HepG2 (cell line): ENCODE data around the gene NAV3. TPM values are rescaled to one million over a fixed set of nuclear protein-coding genes. Genes with fewer than 3 reads are reported as not detected.

Source experiments
- ATAC-seq: fragments of 200-7000 bp; cut with Tn5 transposase; 3 replicates; pipeline ENCODE4 v1.9.1; 2020; ENCODE audit warnings: mild to moderate bottlenecking, moderate library complexity
- BruUV-seq: library from RNA; stranded (reverse); fragments of 400-500 nt; replicated peaks from 2 replicates; lab custom pipeline; 2021; lab: Mats Ljungman, UMichigan
- CTCF ChIA-PET: fragments of 300-600 bp; formaldehyde crosslinking; extraction: SDS; loops from one replicate; lab custom pipeline; 2021; ENCODE audit warnings: low total read pairs, inconsistent platforms, low intra/inter-chr PET ratio; lab: Yijun Ruan, JAX
- POLR2A ChIA-PET: fragments of 350-600 bp; sonication (Branson Sonifier 250); formaldehyde crosslinking; loops from one replicate; lab custom pipeline; 2020; ENCODE audit warnings: antibody characterized with exemption, inconsistent platforms; lab: Yijun Ruan, JAX
- DNase-seq: peaks from one replicate; pipeline ENCODE4 v3.0.0-alpha.2; 2015; ENCODE audit warnings: low spot score
- FAIRE-seq: peaks from 3 replicates; lab custom pipeline; 2011; peaks lifted over from hg19 to GRCh38; lab: Jason Lieb, UNC
- H2AFZ ChIP-seq: one replicate; pipeline ENCODE4 v1.6.1; 2011; ENCODE audit warnings: low read length, inconsistent platforms
- H3K27ac ChIP-seq: fragments of 300-600 bp; 3 replicates; pipeline ENCODE4 v1.8.0; 2011; ENCODE audit warnings: mixed run types, mild to moderate bottlenecking, mixed read lengths, low read length, inconsistent platforms; ENCODE audit not compliant: insufficient read depth; ENCODE audit errors: extremely low read length
- H3K27me3 ChIP-seq, 2 experiments: fragments of 200-600 bp in 1 of 2; 2 replicates in 1 of 2; 3 replicates in 1 of 2; pipeline versions ENCODE4 v1.6.0 to v1.8.0; 2011; ENCODE audit warnings: low read length in 2 of 2, mild to moderate bottlenecking in 2 of 2, moderate library complexity in 2 of 2, inconsistent platforms in 1 of 2; ENCODE audit not compliant: insufficient read depth in 2 of 2, control insufficient read depth in 1 of 2
- H3K36me3 ChIP-seq, 2 experiments: fragments of 200-600 bp in 1 of 2; replicated peaks in 1 of 2; 2 replicates in 1 of 2; 3 replicates in 1 of 2; pipeline versions ENCODE4 v1.5.1 to v1.8.0; 2011; ENCODE audit warnings: low read length in 2 of 2, inconsistent platforms in 1 of 2; ENCODE audit not compliant: insufficient read depth in 2 of 2, control insufficient read depth in 1 of 2
- H3K4me1 ChIP-seq: 2 replicates; pipeline ENCODE4 v1.5.1; 2012; ENCODE audit warnings: low read length, inconsistent platforms; ENCODE audit not compliant: insufficient read depth
- H3K4me2 ChIP-seq: 2 replicates; pipeline ENCODE4 v1.6.0; 2011; ENCODE audit warnings: low read depth, low read length, inconsistent platforms
- H3K4me3 ChIP-seq, 3 experiments: fragments of 200-600 bp in 1 of 3; sonication (generic), shearing (Covaris generic) in 1 of 3; replicated peaks in 1 of 3; 2 replicates each; pipeline ENCODE4 v1.5.1; 2011 to 2016; ENCODE audit warnings: low read length in 3 of 3, inconsistent platforms in 2 of 3, low read depth in 2 of 3, mild to moderate bottlenecking in 2 of 3, control low read depth in 1 of 3, mixed read lengths in 1 of 3; ENCODE audit not compliant: insufficient read depth in 1 of 3
- H3K79me2 ChIP-seq: one replicate; pipeline ENCODE4 v1.6.1; 2011; ENCODE audit warnings: low read length, inconsistent platforms; ENCODE audit not compliant: insufficient read depth
- H3K9ac ChIP-seq: 2 replicates; pipeline ENCODE4 v1.6.0; 2011; ENCODE audit warnings: mild to moderate bottlenecking, low read depth, low read length, inconsistent platforms; ENCODE audit not compliant: insufficient read depth
- H3K9me3 ChIP-seq: 2 replicates; pipeline ENCODE4 v1.5.1; 2012; ENCODE audit warnings: mild to moderate bottlenecking, low read length
- H4K20me1 ChIP-seq: 2 replicates; pipeline ENCODE4 v1.6.0; 2011; ENCODE audit warnings: inconsistent platforms, mild to moderate bottlenecking, low read length, moderate library complexity; ENCODE audit not compliant: insufficient read depth
- BCL3 ChIP-seq: sonication (generic); formaldehyde crosslinking; IDR thresholded peaks from 2 replicates; pipeline ENCODE4 v1.5.1; 2020; ENCODE audit warnings: mild to moderate bottlenecking, missing genetic modification reagents, moderate library complexity
- ETS1 ChIP-seq: sonication (generic); formaldehyde crosslinking; IDR thresholded peaks from 2 replicates; pipeline ENCODE4 v1.4.0; 2020; ENCODE audit warnings: missing genetic modification reagents
- FOXA3 ChIP-seq: IDR thresholded peaks from 2 replicates; pipeline ENCODE4 v1.6.1; 2016; ENCODE audit warnings: missing genetic modification reagents, missing compliant biosample characterization
- HNF4G ChIP-seq, 2 experiments: sonication (generic) in 1 of 2; formaldehyde crosslinking in 1 of 2; IDR thresholded peaks; 2 replicates each; pipeline versions ENCODE4 v1.4.0 to v1.6.1; 2011 to 2020; ENCODE audit warnings: borderline replicate concordance in 2 of 2, low read depth in 2 of 2, mild to moderate bottlenecking in 2 of 2, low read length in 1 of 2, missing genetic modification reagents in 1 of 2, moderate library complexity in 1 of 2
- MXD1 ChIP-seq: sonication (generic); formaldehyde crosslinking; IDR thresholded peaks from 2 replicates; pipeline ENCODE4 v1.4.0; 2020; ENCODE audit warnings: mild to moderate bottlenecking, missing genetic modification reagents
- NR2F1 ChIP-seq, 2 experiments: fragments of 450-650 bp in 1 of 2; formaldehyde crosslinking in 1 of 2; IDR thresholded peaks; 2 replicates each; pipeline versions ENCODE4 v1.5.0 to v1.6.1; 2016 to 2020; ENCODE audit warnings: mild to moderate bottlenecking in 1 of 2, missing compliant biosample characterization in 1 of 2, missing genetic modification reagents in 1 of 2, moderate library complexity in 1 of 2
- NR3C1 ChIP-seq: sonication (generic); formaldehyde crosslinking; IDR thresholded peaks from 2 replicates; pipeline ENCODE4 v1.4.0; 2020; ENCODE audit warnings: missing genetic modification reagents
- ZNF207 ChIP-seq: fragments of 450-650 bp; IDR thresholded peaks from 2 replicates; pipeline ENCODE4 v1.6.1; 2016; ENCODE audit warnings: antibody characterized with exemption, borderline replicate concordance
- ZNF567 ChIP-seq: sonication (generic); formaldehyde crosslinking; IDR thresholded peaks from 2 replicates; pipeline ENCODE4 v1.8.1; 2023; ENCODE audit warnings: mild to moderate bottlenecking, missing genetic modification reagents, borderline replicate concordance
- ZNF770 ChIP-seq: sonication (generic); formaldehyde crosslinking; IDR thresholded peaks from 2 replicates; pipeline ENCODE4 v1.5.0; 2020; ENCODE audit warnings: mild to moderate bottlenecking, missing genetic modification reagents
- ZNF772 ChIP-seq: sonication (generic); formaldehyde crosslinking; IDR thresholded peaks from 2 replicates; pipeline ENCODE4 v1.5.0; 2020; ENCODE audit warnings: mild to moderate bottlenecking, missing genetic modification reagents
- WGBS: methylation state at CpG from one replicate; pipeline ENCODE4 v1.1.6; 2017; ENCODE audit warnings: low lambda C conversion rate; 5-methylcytosine and 5-hydroxymethylcytosine counted together
- in situ Hi-C: cut with HindIII; loops from 2 replicates; pipeline ENCODE4 v1.10.0; 2017; ENCODE audit warnings: low pct_unique_long_range_greater_than_20kb; ENCODE audit not compliant: extremely low pct_ligation_motif_present
- intact Hi-C: fragments of 100-400 bp; cut with micrococcal nuclease; formaldehyde crosslinking; loops from one replicate; pipeline ENCODE4 v1.10.0; 2022; ENCODE audit not compliant: unreplicated experiment
- polyA plus RNA-seq, 8 experiments: library from polyadenylated mRNA; depleted of rRNA in 3 of 8; stranded (reverse) in 7 of 8; unstranded in 1 of 8; fragments of >200 nt; fragmentation: Illumina TruSeq in 4 of 8; extraction: Trizol in 4 of 8; gene quantifications; 2 replicates each; pipeline versions ENCODE4 v1.2.1 to v1.2.3, GENCODE V29; 2011 to 2016; ENCODE audit warnings: low read depth in 4 of 8, missing spikeins in 1 of 8, mixed read lengths in 1 of 8; ENCODE audit not compliant: insufficient read depth in 1 of 8
- total RNA-seq, 5 experiments: library from RNA; depleted of rRNA; stranded (reverse); fragments of >200 nt; fragmentation: Illumina TruSeq; extraction: Trizol; gene quantifications; 2 replicates each; pipeline ENCODE4 v1.2.3, GENCODE V29; 2016; ENCODE audit warnings: low read depth in 1 of 5

Gene NAV3
- total and polyA plus RNA-seq, 2 of the 13 experiments (the other 11 are each of a cell fraction or from before 2014, with no cell fraction given) = 0.01 to 0.18 TPM

- no TSS peak for BruUV-seq
- Histone ChIP-seq H3K79me2 (no peaks in the 10 kb centered on the region), H3K27ac (no peak overlapping the region), H3K4me2 (no peak overlapping the region), H3K4me3 (no peak overlapping the region), H2AFZ (no peak overlapping the region), H4K20me1 (no peaks in the 10 kb centered on the region), H3K4me1 (no peaks in the 10 kb centered on the region), H3K9ac (no peak overlapping the region), H3K36me3 (no peaks in the 10 kb centered on the region), H3K27me3 (no peaks in the 10 kb centered on the region), H3K9me3 (no peaks in the 10 kb centered on the region)
- FAIRE-seq (no peak), DNase-seq (no peak), ATAC-seq (no peak)
- in situ Hi-C loops (no loop called here), intact Hi-C loops (loop anchor here (1.0 kb wide), 1 partner anchor 122 kb away; no protein-coding TSS in a partner anchor)
- TF ChIP-seq ZNF770 = no peak
- no peak for TF ChIP-seq MXD1 (CRISPR knock-in tag)
- TF ChIP-seq BCL3 (CRISPR knock-in tag) = no peak
- TF ChIP-seq FOXA3 (CRISPR knock-in tag) = no peak
- no peak for TF ChIP-seq NR2F1 (CRISPR knock-in tag; IDR thresholded peaks at IDR 0.05)
- TF ChIP-seq ETS1 = no peak
- no peak for TF ChIP-seq NR3C1 (CRISPR knock-in tag)
- TF ChIP-seq HNF4G (IDR thresholded peaks at IDR 0.05; ENCODE audit: borderline replicate concordance, low read depth, low read length) = no peak
- TF ChIP-seq HNF4G (CRISPR knock-in tag; IDR thresholded peaks at IDR 0.05; ENCODE audit: borderline replicate concordance, low read depth) = no peak
- no peak for TF ChIP-seq ZNF772
- no peak for TF ChIP-seq ZNF567 (CRISPR knock-in tag)
- TF ChIP-seq ZNF207 = no peak
- CTCF ChIA-PET = no interaction called here
- 50% methylated on average over 7 of the region's 16 CpGs for WGBS
- POLR2A ChIA-PET = no interaction called here
Measured at GRCh38 chr12:78121969-78122610, 291.4 kb downstream of the NAV3 start.
